ENCODE results near the gene FLT3. TPM values are rescaled to one million over a fixed set of nuclear protein-coding genes. Genes with fewer than 3 reads are reported as not detected.
A peak's percentile ranks its signal among the peaks of the same experiment; 100 is the strongest.

FLT3 gene
- polyA plus RNA-seq, 2 of the 4 experiments (the other 2 are of a cell fraction), result not detected

DNA sequence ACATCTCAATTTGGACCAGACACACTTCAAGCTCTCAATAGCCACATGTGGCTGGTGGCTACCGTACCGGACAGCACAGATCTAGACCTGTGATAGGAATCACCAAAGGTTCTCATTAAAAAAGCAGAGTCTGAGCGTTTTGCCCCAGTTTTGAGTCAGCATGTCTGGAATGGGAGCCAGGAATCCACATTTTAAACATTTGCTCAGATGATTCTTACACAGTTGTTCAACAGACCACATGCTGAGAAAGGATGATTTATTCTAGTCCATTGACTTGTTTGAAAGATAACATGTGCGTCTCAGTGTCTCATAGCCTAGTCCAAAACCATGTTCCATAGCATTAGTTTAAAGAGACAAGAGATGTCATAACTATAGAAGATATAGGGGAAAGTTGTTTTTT, 53.4 kb downstream of the FLT3 start:
- Histone ChIP-seq H3K4me2 (no peak overlapping the region), H3K4me3 (no peak overlapping the region), H3K9me3 (no peaks in the 10 kb centered on the region), H3K4me1 (no peaks in the 10 kb centered on the region), H3K27ac (no peak overlapping the region)
- FAIRE-seq, result no peak
- no peak for ATAC-seq
- TF ChIP-seq HEYL (CRISPR knock-in tag; IDR thresholded peaks at IDR 0.05), result no peak
- TF ChIP-seq RNF2 (IDR thresholded peaks at IDR 0.05; ENCODE audit: borderline replicate concordance, low read depth), result no peak
- no peak for TF ChIP-seq ZC3H11A (IDR thresholded peaks at IDR 0.05)
- no peak for TF ChIP-seq RARB (CRISPR knock-in tag; IDR thresholded peaks at IDR 0.05)
- no peak for TF ChIP-seq FOXS1 (CRISPR knock-in tag; IDR thresholded peaks at IDR 0.05)
- TF ChIP-seq NPAS2 (CRISPR knock-in tag; IDR thresholded peaks at IDR 0.05; ENCODE audit: borderline replicate concordance), result no peak
- TF ChIP-seq CBX8 (IDR thresholded peaks at IDR 0.05), result no peak
- CTCF ChIA-PET, result no interaction called here
- POLR2A ChIA-PET, result no interaction called here
- WGBS (ENCODE audit: missing lambda C conversion rate), result 16% methylated on average over 4 of the region's 4 CpGs
- peak in 1 of 2 experiments; percentile 26 for DNase-seq (ENCODE audit: low read depth in 1 of 2, low spot score in 1 of 2)

- DNase-seq (ENCODE audit: low read depth in 1 of 2, low spot score in 1 of 2) (no peak), FAIRE-seq (no peak), ATAC-seq (no peak)
- H3K4me3 ChIP-seq, result no peak overlapping the region
- H3K4me1 ChIP-seq, result no peaks in the 10 kb centered on the region
- ChIA-PET POLR2A (no interaction called here), CTCF (no interaction called here)
- TF ChIP-seq PBX3 (IDR thresholded peaks at IDR 0.05) (no peak), CHD2 (IDR thresholded peaks at IDR 0.05; ENCODE audit: low read length, partially characterized antibody) (no peak), CTCF (IDR thresholded peaks at IDR 0.05) (no peak), PHF8 (IDR thresholded peaks at IDR 0.05; ENCODE audit: borderline replicate concordance, low read depth) (no peak), KDM5A (IDR thresholded peaks at IDR 0.05) (no peak), NPAS2 (CRISPR knock-in tag; IDR thresholded peaks at IDR 0.05; ENCODE audit: borderline replicate concordance) (no peak), RCOR1 (IDR thresholded peaks at IDR 0.05; ENCODE audit: low read depth, low read length) (no peak), FOSB (CRISPR knock-in tag; IDR thresholded peaks at IDR 0.05) (no peak), BCL3 (IDR thresholded peaks at IDR 0.05) (no peak), GATA3 (IDR thresholded peaks at IDR 0.05; ENCODE audit: borderline replicate concordance) (no peak), NR3C1 (IDR thresholded peaks at IDR 0.05) (no peak), POLR2AphosphoS2 (conservative IDR thresholded peaks at IDR 0.05; ENCODE audit: low read length) (no peak), CHD4 (IDR thresholded peaks at IDR 0.05; ENCODE audit: borderline replicate concordance) (no peak), JUNB (IDR thresholded peaks at IDR 0.05) (no peak)
- TF ChIP-seq, protein P1, sequence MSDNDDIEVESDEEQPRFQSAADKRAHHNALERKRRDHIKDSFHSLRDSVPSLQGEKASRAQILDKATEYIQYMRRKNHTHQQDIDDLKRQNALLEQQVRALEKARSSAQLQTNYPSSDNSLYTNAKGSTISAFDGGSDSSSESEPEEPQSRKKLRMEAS (IDR thresholded peaks at IDR 0.05), result no peak
- no peaks in the 10 kb centered on the region for H3K9me3 ChIP-seq
- no peak overlapping the region for H3K27ac ChIP-seq
- 53% methylated on average over 3 of the region's 3 CpGs for WGBS (ENCODE audit: missing lambda C conversion rate)
- H3K4me2 ChIP-seq, result no peak overlapping the region
These were observed 54.5 kb downstream of the FLT3 start for GRCh38 chr13:28045861-28046260.

DNA sequence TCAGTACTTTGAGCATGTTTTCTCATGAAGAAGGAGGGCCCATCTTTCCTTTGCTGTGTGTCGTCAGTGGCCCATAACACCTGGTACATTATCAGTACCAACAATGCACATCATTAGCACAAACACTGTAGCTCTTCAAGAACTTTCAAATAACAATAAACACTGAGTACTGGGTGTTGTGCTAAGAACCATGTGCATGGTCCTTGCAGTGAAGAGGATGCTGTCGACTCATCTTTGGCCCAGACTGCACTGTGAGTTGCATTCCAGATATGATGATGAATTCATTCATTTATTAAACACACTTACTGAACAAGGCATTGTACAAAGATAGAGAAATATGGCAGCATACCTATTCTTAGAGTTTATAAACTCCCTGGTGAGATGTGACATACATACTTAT, 55.8 kb downstream of the FLT3 start:
- TF ChIP-seq GATA3 (IDR thresholded peaks at IDR 0.05; ENCODE audit: borderline replicate concordance), result no peak
- TF ChIP-seq MAZ (IDR thresholded peaks at IDR 0.05; ENCODE audit: borderline replicate concordance, low read depth, low read length), result no peak
- no peak for TF ChIP-seq RNF2 (IDR thresholded peaks at IDR 0.05; ENCODE audit: borderline replicate concordance, low read depth)
- no peak for TF ChIP-seq POLR2A (IDR thresholded peaks at IDR 0.05; ENCODE audit: low read length)
- TF ChIP-seq CEBPB (IDR thresholded peaks at IDR 0.05), result no peak
- no peak for TF ChIP-seq MAFK (IDR thresholded peaks at IDR 0.05; ENCODE audit: partially characterized antibody)
- no peak for TF ChIP-seq NFE2L2 (conservative IDR thresholded peaks at IDR 0.05; ENCODE audit: low read length)
- H3K9me3 ChIP-seq, result no peaks in the 10 kb centered on the region
- H3K4me1 ChIP-seq, result no peaks in the 10 kb centered on the region
- no peak for ATAC-seq
- 57% methylated on average over 2 of the region's 2 CpGs for WGBS (ENCODE audit: missing lambda C conversion rate)
- no peak for DNase-seq (ENCODE audit: low read depth in 1 of 2, low spot score in 1 of 2)
- no peak overlapping the region for H3K4me3 ChIP-seq
- no peak for FAIRE-seq
- POLR2A ChIA-PET, result no interaction called here
- no peak overlapping the region for H3K4me2 ChIP-seq
- no peak overlapping the region for H3K27ac ChIP-seq
- CTCF ChIA-PET, result no interaction called here

All from A549 (cell line).